Measurements from ENCODE around the gene PAPPA2.

The PAPPA2 gene

GRCh38 chr1:176542352-176542751 lies 79.4 kb downstream of the PAPPA2 start:
- ChIA-PET POLR2A (no interaction called here), CTCF (no interaction called here)
- no peak overlapping the region for H3K4me3 ChIP-seq (ENCODE audit: low read depth, low read length)
- no peak for DNase-seq (ENCODE audit: low read depth, low spot score)
- TF ChIP-seq CTCF (IDR thresholded peaks at IDR 0.05; ENCODE audit: insufficient read depth, low read length, missing control alignments) = no peak

- ChIA-PET CTCF (no interaction called here), POLR2A (no interaction called here)
- no peak for DNase-seq (ENCODE audit: low read depth, low spot score)
- no peak for TF ChIP-seq CTCF (IDR thresholded peaks at IDR 0.05; ENCODE audit: insufficient read depth, low read length, missing control alignments)
- H3K4me3 ChIP-seq (ENCODE audit: low read depth, low read length) = no peak overlapping the region
These were observed 80.6 kb downstream of the PAPPA2 start for GRCh38 chr1:176543360-176544129.

- ChIA-PET POLR2A (no interaction called here), CTCF (no interaction called here)
- no peak for DNase-seq (ENCODE audit: low read depth, low spot score)
- H3K4me3 ChIP-seq (ENCODE audit: low read depth, low read length) = no peak overlapping the region
- no peak for TF ChIP-seq CTCF (IDR thresholded peaks at IDR 0.05; ENCODE audit: insufficient read depth, low read length, missing control alignments)
These were observed 82.2 kb downstream of the PAPPA2 start for GRCh38 chr1:176545034-176545639.

- POLR2A ChIA-PET = no interaction called here
- no peak for TF ChIP-seq CTCF (IDR thresholded peaks at IDR 0.05; ENCODE audit: insufficient read depth, low read length, missing control alignments)
- DNase-seq (ENCODE audit: low read depth, low spot score) = no peak
- H3K4me3 ChIP-seq (ENCODE audit: low read depth, low read length) = no peak overlapping the region
- CTCF ChIA-PET = interaction anchor here (0.8 to 1.5 kb wide), 2 partner anchors 9 to 13 kb away, joined by 3 to 5 read pairs; no protein-coding TSS in a partner anchor
These were observed 83.8 kb downstream of the PAPPA2 start for GRCh38 chr1:176546825-176547224.

GRCh38 chr1:176551146-176551545 lies 88.2 kb downstream of the PAPPA2 start:
- ChIA-PET CTCF (interaction anchor here (0.6 to 2.9 kb wide), 2 partner anchors 9 to 139 kb away, joined by 3 to 17 read pairs; no protein-coding TSS in a partner anchor), POLR2A (no interaction called here)
- TF ChIP-seq CTCF (IDR thresholded peaks at IDR 0.05; ENCODE audit: insufficient read depth, low read length, missing control alignments) = no peak
- no peak overlapping the region for H3K4me3 ChIP-seq (ENCODE audit: low read depth, low read length)
- DNase-seq (ENCODE audit: low read depth, low spot score) = no peak

- POLR2A ChIA-PET = no interaction called here
- H3K4me3 ChIP-seq (ENCODE audit: low read depth, low read length) = no peak overlapping the region
- no peak for TF ChIP-seq CTCF (IDR thresholded peaks at IDR 0.05; ENCODE audit: insufficient read depth, low read length, missing control alignments)
- CTCF ChIA-PET = interaction anchor here (0.7 to 2.9 kb wide), 2 partner anchors 8 to 139 kb away, joined by 3 to 17 read pairs; no protein-coding TSS in a partner anchor
- no peak for DNase-seq (ENCODE audit: low read depth, low spot score)
These were observed 89.4 kb downstream of the PAPPA2 start for GRCh38 chr1:176552217-176552991.

All from AG04449 (cell line).